H1 (cell line): ENCODE results near the gene CKB. TPM values are rescaled to one million over a fixed set of nuclear protein-coding genes. Genes with fewer than 3 reads are reported as not detected.

ENCODE experiments used
- CTCF ChIA-PET: fragments of 300-600 bp; sonication (Branson Sonifier 250); formaldehyde crosslinking; loops from one replicate; lab custom pipeline; 2021; ENCODE audit not compliant: partially characterized antibody; lab: Charles Lee
- POLR2A ChIA-PET: fragments of 300-600 bp; sonication (Branson Sonifier 250); formaldehyde crosslinking; loops from one replicate; lab custom pipeline; 2021; ENCODE audit warnings: inconsistent platforms; ENCODE audit not compliant: partially characterized antibody; lab: Charles Lee
- DNase-seq, 2 experiments: peaks; one replicate each; pipeline versions ENCODE4 v3.0.0 to v3.0.0-alpha.2; 2010 to 2022; ENCODE audit warnings: low spot score in 2 of 2, low read depth in 1 of 2, mixed read lengths in 1 of 2
- FAIRE-seq: peaks from 2 replicates; lab custom pipeline; 2011; peaks lifted over from hg19 to GRCh38; lab: Jason Lieb, UNC
- H2AFZ ChIP-seq: 2 replicates; pipeline ENCODE4 v1.8.1; 2012; ENCODE audit warnings: low read length, inconsistent platforms
- H2AK5ac ChIP-seq: 2 replicates; pipeline ENCODE4 v1.6.1; 2013; ENCODE audit warnings: low read depth, low read length
- H2BK120ac ChIP-seq: replicated peaks from 2 replicates; pipeline ENCODE3; 2013; ENCODE audit warnings: low read depth, low read length, inconsistent platforms
- H2BK12ac ChIP-seq: 2 replicates; pipeline ENCODE4 v1.6.1; 2013; ENCODE audit warnings: low read depth, low read length
- H2BK15ac ChIP-seq: 2 replicates; pipeline ENCODE4 v1.6.1; 2013; ENCODE audit warnings: low read length
- H2BK20ac ChIP-seq: 2 replicates; pipeline ENCODE4 v1.6.1; 2013; ENCODE audit warnings: low read length
- H2BK5ac ChIP-seq: 2 replicates; pipeline ENCODE4 v1.6.1; 2013; ENCODE audit warnings: low read depth, low read length
- H3K14ac ChIP-seq: 2 replicates; pipeline ENCODE4 v1.6.1; 2013; ENCODE audit warnings: inconsistent platforms; ENCODE audit not compliant: insufficient read length
- H3K18ac ChIP-seq: 2 replicates; pipeline ENCODE4 v1.6.1; 2013; ENCODE audit warnings: low read length; ENCODE audit errors: extremely low read depth
- H3K23ac ChIP-seq: 2 replicates; pipeline ENCODE4 v1.6.1; 2013; ENCODE audit warnings: inconsistent platforms; ENCODE audit not compliant: insufficient read length
- H3K23me2 ChIP-seq: 2 replicates; pipeline ENCODE4 v1.6.1; 2013; ENCODE audit warnings: low read depth, low read length
- H3K27ac ChIP-seq: 2 replicates; pipeline ENCODE4 v1.6.1; 2011; ENCODE audit warnings: low read depth, low read length, inconsistent platforms
- H3K27me3 ChIP-seq, 4 experiments: replicated peaks in 1 of 4; 1 replicate in 1 of 4; 2 replicates in 3 of 4; pipeline versions ENCODE4 v1.6.1 to v1.8.1; 2011 to 2013; ENCODE audit warnings: low read length in 3 of 4, mild to moderate bottlenecking in 3 of 4, inconsistent platforms in 2 of 4, mixed read lengths in 2 of 4, moderate library complexity in 1 of 4; ENCODE audit not compliant: control insufficient read depth in 3 of 4, insufficient read depth in 3 of 4; ENCODE audit errors: extremely low read depth in 1 of 4
- H3K36me3 ChIP-seq, 4 experiments: 2 replicates each; pipeline versions ENCODE4 v1.6.1 to v1.8.1; 2011 to 2013; ENCODE audit warnings: mild to moderate bottlenecking in 4 of 4, low read length in 3 of 4, moderate library complexity in 2 of 4, control low read depth in 1 of 4, inconsistent platforms in 1 of 4; ENCODE audit not compliant: insufficient read depth in 4 of 4, control insufficient read depth in 2 of 4
- H3K4ac ChIP-seq: replicated peaks from 2 replicates; pipeline ENCODE3; 2013; ENCODE audit warnings: low read length, low read depth, mixed read lengths, inconsistent platforms; ENCODE audit not compliant: insufficient read length
- H3K4me1 ChIP-seq, 4 experiments: replicated peaks in 1 of 4; 1 replicate in 1 of 4; 2 replicates in 3 of 4; pipeline versions ENCODE4 v1.6.1 to v1.8.1; 2011 to 2013; ENCODE audit warnings: low read length in 3 of 4, inconsistent platforms in 2 of 4, mixed read lengths in 1 of 4; ENCODE audit not compliant: insufficient read depth in 4 of 4, control insufficient read depth in 3 of 4
- H3K4me2 ChIP-seq, 2 experiments: 2 replicates each; pipeline versions ENCODE4 v1.6.1 to v1.8.1; 2011 to 2013; ENCODE audit warnings: low read depth in 2 of 2, low read length in 2 of 2, control low read depth in 1 of 2, inconsistent platforms in 1 of 2, mild to moderate bottlenecking in 1 of 2; ENCODE audit not compliant: insufficient read depth in 1 of 2
- H3K4me3 ChIP-seq, 4 experiments: fragments of 200-600, 300-600 bp in 1 of 4; sonication (generic), shearing (Covaris generic), sonication (Bioruptor Twin) in 1 of 4; 2 replicates each; pipeline versions ENCODE4 v1.5.1 to v1.8.1; 2011 to 2016; ENCODE audit warnings: low read length in 4 of 4, low read depth in 3 of 4, control low read depth in 2 of 4, inconsistent platforms in 2 of 4, mild to moderate bottlenecking in 2 of 4, mixed read lengths in 1 of 4, moderate library complexity in 1 of 4; ENCODE audit not compliant: insufficient read depth in 2 of 4; ENCODE audit errors: extremely low read depth in 1 of 4
- H3K56ac ChIP-seq: replicated peaks from 2 replicates; pipeline ENCODE3; 2013; ENCODE audit warnings: low read depth, mild to moderate bottlenecking, mixed read lengths, low read length, inconsistent platforms; ENCODE audit not compliant: insufficient read length
- H3K79me1 ChIP-seq: 2 replicates; pipeline ENCODE4 v1.6.1; 2013; ENCODE audit warnings: low read depth, low read length, control low read depth
- H3K79me2 ChIP-seq, 2 experiments: 2 replicates each; pipeline versions ENCODE4 v1.6.1 to v1.8.1; 2012 to 2013; ENCODE audit warnings: low read length in 2 of 2, mild to moderate bottlenecking in 2 of 2, inconsistent platforms in 1 of 2; ENCODE audit not compliant: insufficient read depth in 2 of 2, control insufficient read depth in 1 of 2
- H3K9ac ChIP-seq, 4 experiments: replicated peaks in 1 of 4; 1 replicate in 1 of 4; 2 replicates in 3 of 4; pipeline versions ENCODE4 v1.6.1 to v1.8.1; 2011 to 2013; ENCODE audit warnings: low read depth in 3 of 4, low read length in 3 of 4, control low read depth in 2 of 4, mild to moderate bottlenecking in 2 of 4, moderate library complexity in 2 of 4, inconsistent platforms in 1 of 4; ENCODE audit errors: extremely low read depth in 1 of 4
- H3K9me3 ChIP-seq, 2 experiments: 2 replicates each; pipeline versions ENCODE4 v1.6.1 to v1.8.1; 2012 to 2013; ENCODE audit warnings: mild to moderate bottlenecking in 2 of 2, moderate library complexity in 2 of 2, control low read depth in 1 of 2, inconsistent platforms in 1 of 2, low read depth in 1 of 2, low read length in 1 of 2, mixed read lengths in 1 of 2; ENCODE audit not compliant: insufficient read depth in 2 of 2
- H4K20me1 ChIP-seq, 2 experiments: replicated peaks in 1 of 2; 2 replicates each; pipeline versions ENCODE3 to v1.8.1; 2011 to 2013; ENCODE audit warnings: inconsistent platforms in 2 of 2, low read length in 2 of 2, mild to moderate bottlenecking in 1 of 2; ENCODE audit not compliant: insufficient read depth in 2 of 2, control insufficient read depth in 1 of 2
- H4K5ac ChIP-seq: 2 replicates; pipeline ENCODE4 v1.6.1; 2013; ENCODE audit warnings: low read length, low read depth, mixed read lengths, inconsistent platforms; ENCODE audit not compliant: insufficient read length
- H4K8ac ChIP-seq: 2 replicates; pipeline ENCODE4 v1.8.0; 2013; ENCODE audit warnings: mild to moderate bottlenecking, moderate library complexity, low read length, inconsistent platforms; ENCODE audit not compliant: insufficient read depth; ENCODE audit errors: extremely low read depth
- H4K91ac ChIP-seq: replicated peaks from 2 replicates; pipeline ENCODE3; 2013; ENCODE audit warnings: low read length, mixed read lengths, inconsistent platforms; ENCODE audit not compliant: insufficient read length
- CHD1 ChIP-seq: IDR thresholded peaks from 2 replicates; pipeline ENCODE4 v1.6.1; 2012; ENCODE audit warnings: low read depth, low read length, improper control_type of control experiment
- CHD2 ChIP-seq: IDR thresholded peaks from 2 replicates; pipeline ENCODE4 v1.6.1; 2012; ENCODE audit warnings: low read length, improper control_type of control experiment
- CTBP2 ChIP-seq: IDR thresholded peaks from 2 replicates; pipeline ENCODE4 v1.7.0; 2011; ENCODE audit warnings: borderline replicate concordance, mild to moderate bottlenecking, moderate library complexity, mixed read lengths, low read length; ENCODE audit not compliant: insufficient read depth, insufficient read length
- HDAC2 ChIP-seq, 2 experiments: fragments of 300-600 bp in 1 of 2; sonication (generic) in 1 of 2; IDR thresholded peaks; 2 replicates each; pipeline ENCODE4 v1.6.1; 2011 to 2012; ENCODE audit warnings: low read depth in 2 of 2, low read length in 2 of 2, mild to moderate bottlenecking in 2 of 2, moderate library complexity in 2 of 2, borderline replicate concordance in 1 of 2, inconsistent platforms in 1 of 2
- JUN ChIP-seq: IDR thresholded peaks from 2 replicates; pipeline ENCODE4 v1.6.1; 2011; ENCODE audit warnings: low read depth, mild to moderate bottlenecking, improper control_type of control experiment, low read length
- KDM5A ChIP-seq: fragments of 200-600 bp; IDR thresholded peaks from 2 replicates; pipeline ENCODE4 v1.7.1; 2012; ENCODE audit warnings: mild to moderate bottlenecking, low read length, inconsistent platforms, mixed read lengths
- NRF1 ChIP-seq: IDR thresholded peaks from 2 replicates; pipeline ENCODE4 v1.6.1; 2011; ENCODE audit warnings: mild to moderate bottlenecking, low read depth, low read length, improper control_type of control experiment
- POLR2A ChIP-seq, 2 experiments: IDR thresholded peaks; 1 replicate in 1 of 2; 2 replicates in 1 of 2; pipeline ENCODE4 v1.6.1; 2011; ENCODE audit warnings: low read depth in 2 of 2, low read length in 2 of 2, mild to moderate bottlenecking in 2 of 2; ENCODE audit errors: control extremely low read depth in 1 of 2
- RNF2 ChIP-seq: fragments of 200-900, 300-1000 bp; sonication (generic); IDR thresholded peaks from 2 replicates; pipeline ENCODE4 v1.7.1; 2016; ENCODE audit warnings: borderline replicate concordance, low read depth, mild to moderate bottlenecking, antibody characterized with exemption, low read length; ENCODE audit not compliant: poor library complexity, severe bottlenecking; ENCODE audit errors: missing control alignments
- SIX5 ChIP-seq: IDR thresholded peaks from 2 replicates; pipeline ENCODE4 v1.6.1; 2011; ENCODE audit warnings: mild to moderate bottlenecking, low read depth, low read length
- WGBS, 2 experiments: shearing (Covaris generic) in 1 of 2; methylation state at CpG; one replicate each; pipeline versions ENCODE4 v1.1.6 to v1.1.7; 2013 to 2015; ENCODE audit warnings: low lambda C conversion rate in 2 of 2, mixed read lengths in 2 of 2, inconsistent platforms in 1 of 2, low coverage in 1 of 2, missing lambda C conversion rate in 1 of 2; ENCODE audit not compliant: insufficient replicate concordance in 2 of 2, insufficient coverage in 1 of 2, insufficient read length in 1 of 2; ENCODE audit errors: extremely low coverage in 1 of 2, missing lambda C conversion rate in 1 of 2; 5-methylcytosine and 5-hydroxymethylcytosine counted together
- polyA plus RNA-seq, 7 experiments: library from polyadenylated mRNA; depleted of rRNA in 3 of 7; stranded (reverse) in 5 of 7; unstranded in 2 of 7; fragments of >200 nt in 5 of 7; fragments of 200-250 nt in 2 of 7; gene quantifications; 1 replicate in 5 of 7; 2 replicates in 1 of 7; 4 replicates in 1 of 7; pipeline versions ENCODE4 v1.2.1 to v1.2.3, GENCODE V29; 2011 to 2013; ENCODE audit warnings: missing spikeins in 2 of 7, mixed read lengths in 2 of 7
- total RNA-seq: library from RNA; stranded (reverse); fragmentation: NEBNext Ultra II Directional; extraction: Animal tissue kit (Norgen Biotek cat#: 25700); gene quantifications from 2 replicates; pipeline ENCODE4 v1.2.1, GENCODE V29; 2021
- TF ChIP-seq, protein P1 (sequence below): IDR thresholded peaks from 2 replicates; pipeline ENCODE4 v1.6.1; 2012; ENCODE audit warnings: low read length, inconsistent platforms
- TF ChIP-seq, protein P2 (sequence below): IDR thresholded peaks from 2 replicates; pipeline ENCODE4 v1.6.1; 2012; ENCODE audit warnings: inconsistent platforms

CKB gene
- total and polyA plus RNA-seq, 2 of the 8 experiments (the other 6 are each of a cell fraction or from before 2014, with no cell fraction given): 538 to 950 TPM

GRCh38 chr14:103491691-103492090 is 30.9 kb downstream of the CKB start:
- Histone ChIP-seq H3K27me3 (no peaks in the 10 kb centered on the region), H4K5ac (no peak overlapping the region), H3K56ac (no peak overlapping the region), H3K36me3 (peaks cover 4 to 35% (median 16%) of the 10 kb centered on the region in 4 experiments; a peak in 6 of 8 replicates), H2BK20ac (no peak overlapping the region), H2BK5ac (no peak overlapping the region), H2AK5ac (no peak overlapping the region), H3K27ac (no peak overlapping the region), H3K9me3 (no peaks in the 10 kb centered on the region), H2BK120ac (no peak overlapping the region), H3K18ac (no peak overlapping the region), H3K9ac (no peak overlapping the region), H2BK15ac (no peak overlapping the region), H3K23ac (no peak overlapping the region), H3K4me3 (no peak overlapping the region), H2BK12ac (no peak overlapping the region), H3K14ac (no peak overlapping the region), H3K4ac (no peak overlapping the region), H3K4me2 (no peak overlapping the region), H4K20me1 (peaks cover 0 to 6% of the 10 kb centered on the region in 2 experiments), H3K4me1 (no peaks in the 10 kb centered on the region), H3K23me2 (no peaks in the 10 kb centered on the region), H4K8ac (no peak overlapping the region), H4K91ac (no peak overlapping the region), H3K79me1 (no peaks in the 10 kb centered on the region; the same call in 1 of the 2 replicates), H2AFZ (no peak overlapping the region), H3K79me2 (no peaks in the 10 kb centered on the region)
- DNase-seq (no peak), FAIRE-seq (no peak)
- 94% methylated on average over 10 of the region's 10 CpGs; no CpG with 5 or more reads in 1 of the 2 experiments for WGBS, 2 experiments
- POLR2A ChIA-PET: no interaction called here
- CTCF ChIA-PET: interaction anchor here (1.2 kb wide), 1 partner anchor 12 kb away, joined by 3 read pairs; no protein-coding TSS in a partner anchor
- no peak for TF ChIP-seq KDM5A
- TF ChIP-seq, protein P1, sequence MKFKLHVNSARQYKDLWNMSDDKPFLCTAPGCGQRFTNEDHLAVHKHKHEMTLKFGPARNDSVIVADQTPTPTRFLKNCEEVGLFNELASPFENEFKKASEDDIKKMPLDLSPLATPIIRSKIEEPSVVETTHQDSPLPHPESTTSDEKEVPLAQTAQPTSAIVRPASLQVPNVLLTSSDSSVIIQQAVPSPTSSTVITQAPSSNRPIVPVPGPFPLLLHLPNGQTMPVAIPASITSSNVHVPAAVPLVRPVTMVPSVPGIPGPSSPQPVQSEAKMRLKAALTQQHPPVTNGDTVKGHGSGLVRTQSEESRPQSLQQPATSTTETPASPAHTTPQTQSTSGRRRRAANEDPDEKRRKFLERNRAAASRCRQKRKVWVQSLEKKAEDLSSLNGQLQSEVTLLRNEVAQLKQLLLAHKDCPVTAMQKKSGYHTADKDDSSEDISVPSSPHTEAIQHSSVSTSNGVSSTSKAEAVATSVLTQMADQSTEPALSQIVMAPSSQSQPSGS: no peak
- no peak for TF ChIP-seq HDAC2 (IDR thresholded peaks at IDR 0.05; ENCODE audit: borderline replicate concordance in 1 of 2, low read depth in 2 of 2, low read length in 2 of 2)
- no peak for TF ChIP-seq POLR2A (IDR thresholded peaks at IDR 0.05; ENCODE audit: control extremely low read depth in 1 of 2, low read depth in 2 of 2, low read length in 2 of 2)
- TF ChIP-seq CHD2: no peak
- TF ChIP-seq SIX5: no peak
- TF ChIP-seq NRF1: no peak
- TF ChIP-seq, protein P2, sequence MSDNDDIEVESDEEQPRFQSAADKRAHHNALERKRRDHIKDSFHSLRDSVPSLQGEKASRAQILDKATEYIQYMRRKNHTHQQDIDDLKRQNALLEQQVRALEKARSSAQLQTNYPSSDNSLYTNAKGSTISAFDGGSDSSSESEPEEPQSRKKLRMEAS: no peak
- no peak for TF ChIP-seq JUN
- TF ChIP-seq CHD1: no peak
- TF ChIP-seq RNF2: no peak
- no peak for TF ChIP-seq CTBP2
